HG02840 (cell line): ENCODE results near the gene EXPH5.

ENCODE experiments used
- ATAC-seq: cut with Tn5 transposase; IDR thresholded peaks from one replicate; pipeline ENCODE4 v1.9.1; 2021; ENCODE audit warnings: mild to moderate bottlenecking, moderate library complexity, moderate number of reproducible peaks; ENCODE audit not compliant: unreplicated experiment, low FRiP score

Gene EXPH5

GRCh38 chr11:108527382-108527781 lies 66.2 kb downstream of the EXPH5 start:
- ATAC-seq: no peak

GRCh38 chr11:108525161-108525560 lies 68.4 kb downstream of the EXPH5 start:
- no peak for ATAC-seq

GRCh38 chr11:108524422-108524821 lies 69.1 kb downstream of the EXPH5 start:
- ATAC-seq: no peak

GRCh38 chr11:108522318-108522717 lies 71.2 kb downstream of the EXPH5 start:
- no peak for ATAC-seq

GRCh38 chr11:108518581-108518980 lies 75.0 kb downstream of the EXPH5 start:
- no peak for ATAC-seq

GRCh38 chr11:108516125-108516524 lies 77.4 kb downstream of the EXPH5 start:
- ATAC-seq: no peak

GRCh38 chr11:108512708-108513107 lies 80.9 kb downstream of the EXPH5 start:
- ATAC-seq: no peak

- ATAC-seq: no peak
Measured at GRCh38 chr11:108511851-108512474, 81.6 kb downstream of the EXPH5 start.

- no peak for ATAC-seq
Measured at GRCh38 chr11:108508653-108509593, 84.6 kb downstream of the EXPH5 start.

GRCh38 chr11:108501396-108501795 lies 92.2 kb downstream of the EXPH5 start:
- no peak for ATAC-seq

- ATAC-seq: no peak
Measured at GRCh38 chr11:108500721-108501120, 92.8 kb downstream of the EXPH5 start.

GRCh38 chr11:108500169-108500568 lies 93.4 kb downstream of the EXPH5 start:
- no peak for ATAC-seq

GRCh38 chr11:108498816-108499408 lies 94.7 kb downstream of the EXPH5 start:
- no peak for ATAC-seq

GRCh38 chr11:108498046-108498815 lies 95.3 kb downstream of the EXPH5 start, which contains the start of gene POGLUT3:
TSS of gene POGLUT3 (minus strand) at chr11:108498384. CDS start at chr11:108498366, 18 bp downstream.
- peak; percentile 51 for ATAC-seq

GRCh38 chr11:108497317-108498045 lies 96.1 kb downstream of the EXPH5 start:
- ATAC-seq: peak; percentile 43

- no peak for ATAC-seq
Measured at GRCh38 chr11:108496643-108497256, 96.8 kb downstream of the EXPH5 start.

- no peak for ATAC-seq
Measured at GRCh38 chr11:108495326-108495725, 98.2 kb downstream of the EXPH5 start.

- ATAC-seq: no peak
Measured at GRCh38 chr11:108494182-108494581, 99.4 kb downstream of the EXPH5 start.

- ATAC-seq: no peak
Measured at GRCh38 chr11:108491936-108492335, 101.6 kb downstream of the EXPH5 start.
